Stimulated activated CD4-positive, alpha-beta T cell treated with anti-CD3 and anti-CD28 coated beads, Interleukin-1b, Interleukin-23, amount 100 ng/mL, for 1 hour (primary cell): ENCODE data around the gene COX5B.
"Not testable (repeated sequence)": the region's sequence is repeated elsewhere in the genome, so short reads cannot be mapped to it uniquely, and the experiment has no call there.

Source experiments
- DNase-seq, 2 donors: peaks; one replicate each; pipeline ENCODE4 v3.0.0-alpha.2; 2020; ENCODE audit warnings: low read depth in 2 of 2

COX5B gene

GRCh38 chr2:97654309-97654708 lies 8.4 kb downstream of the COX5B start:
- DNase-seq, result no peak

- no peak for DNase-seq
These were observed 8.9 kb downstream of the COX5B start for GRCh38 chr2:97654791-97655190.

- DNase-seq, result no peak
These were observed 10.4 kb downstream of the COX5B start for GRCh38 chr2:97656129-97656755.

- no peak for DNase-seq
These were observed 11.2 kb downstream of the COX5B start for GRCh38 chr2:97656905-97657587.

GRCh38 chr2:97657986-97658690 lies 12.3 kb downstream of the COX5B start:
- DNase-seq, result no peak

- no peak for DNase-seq
These were observed 12.9 kb downstream of the COX5B start for GRCh38 chr2:97658691-97659157.

GRCh38 chr2:97659256-97660043 lies 13.6 kb downstream of the COX5B start:
- DNase-seq, result no peak

- no peak for DNase-seq
These were observed 14.3 kb downstream of the COX5B start for GRCh38 chr2:97660044-97660774.

DNA sequence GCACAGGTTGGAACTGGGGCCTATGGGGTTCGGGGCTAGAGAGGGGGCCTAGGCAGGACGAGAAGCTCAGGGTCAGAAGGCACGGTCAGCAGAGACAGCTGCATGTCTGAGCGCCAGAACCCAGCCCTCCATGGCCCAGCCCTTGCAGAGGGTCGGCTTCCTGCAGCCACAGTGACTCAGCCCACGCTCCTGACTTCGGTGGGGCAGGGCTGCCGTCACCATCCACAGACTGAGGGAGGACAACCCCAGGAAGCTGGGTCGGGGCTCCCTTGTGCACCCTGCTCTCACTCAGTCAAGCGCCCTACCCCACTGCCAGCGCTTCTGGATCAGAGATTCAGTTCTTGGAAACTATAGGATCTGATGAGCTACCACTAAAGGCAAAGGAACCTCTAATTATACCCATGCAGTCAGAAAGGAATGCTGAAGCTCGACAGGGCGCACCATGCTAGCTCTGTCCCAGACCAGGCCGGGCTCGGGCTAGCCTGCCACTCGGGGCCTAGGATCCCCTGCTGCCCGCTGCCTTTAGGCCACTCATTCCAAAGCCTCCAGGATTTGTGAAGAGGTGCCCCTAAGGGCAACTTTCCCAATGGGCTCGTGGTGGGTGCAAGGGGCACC lies 15.0 kb downstream of the COX5B start:
- DNase-seq, result no peak

GRCh38 chr2:97661927-97662326 lies 16.1 kb downstream of the COX5B start:
- no peak for DNase-seq

- no peak for DNase-seq
These were observed 16.6 kb downstream of the COX5B start for GRCh38 chr2:97662386-97662894.

DNA sequence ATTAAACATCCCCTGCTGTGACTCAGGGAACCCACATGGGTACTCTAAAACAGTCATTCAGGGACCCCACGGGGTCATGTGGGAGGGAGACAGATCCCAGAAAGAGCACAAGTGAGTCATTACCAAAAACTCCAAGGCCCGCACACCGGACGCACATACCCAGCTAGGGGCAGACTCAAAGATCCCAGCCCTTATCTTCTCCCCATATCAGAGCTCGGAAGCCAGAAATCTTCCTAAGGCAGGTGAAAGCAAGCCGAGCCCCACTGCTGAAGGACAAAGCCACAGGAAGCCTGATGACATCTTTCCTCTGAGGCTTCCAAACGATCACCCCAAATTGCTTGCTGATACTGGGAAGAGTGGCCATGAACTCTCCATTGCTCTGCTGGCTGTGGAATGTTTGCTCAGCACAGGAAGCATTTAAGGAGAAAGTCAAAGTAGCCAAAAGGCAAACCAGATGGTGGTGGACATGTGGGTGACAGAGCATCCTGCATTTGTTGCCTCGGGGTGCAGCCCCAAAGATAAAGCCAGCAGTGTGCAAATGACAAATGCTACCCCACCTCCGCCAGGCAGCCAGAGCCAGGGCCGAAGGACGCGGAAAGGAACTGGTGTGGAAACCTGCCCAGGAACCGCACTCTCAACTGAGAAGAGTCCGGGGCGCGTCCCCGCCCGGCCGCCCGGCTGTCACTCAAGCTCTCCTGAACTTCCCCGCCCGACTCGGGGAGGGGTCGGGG lies 17.2 kb downstream of the COX5B start:
- DNase-seq, result peak; percentile 35 to 60

GRCh38 chr2:97663626-97663961 lies 17.7 kb downstream of the COX5B start:
- no peak for DNase-seq

GRCh38 chr2:97663962-97664635 lies 18.2 kb downstream of the COX5B start, which contains the start of gene ACTR1B:
Gene ACTR1B, minus strand, starts transcription at chr2:97664044. Its CDS starts 154 bp downstream, at chr2:97663890.
- DNase-seq, result peak; percentile 92 to 95

GRCh38 chr2:97664636-97664970 lies 18.7 kb downstream of the COX5B start:
- no peak for DNase-seq

- no peak for DNase-seq
These were observed 23.6 kb downstream of the COX5B start, which contains the start of gene C2orf92 for GRCh38 chr2:97669448-97669847. Gene C2orf92, plus strand, starts transcription at chr2:97669713. Its CDS starts 76 bp downstream, at chr2:97669789.

DNA sequence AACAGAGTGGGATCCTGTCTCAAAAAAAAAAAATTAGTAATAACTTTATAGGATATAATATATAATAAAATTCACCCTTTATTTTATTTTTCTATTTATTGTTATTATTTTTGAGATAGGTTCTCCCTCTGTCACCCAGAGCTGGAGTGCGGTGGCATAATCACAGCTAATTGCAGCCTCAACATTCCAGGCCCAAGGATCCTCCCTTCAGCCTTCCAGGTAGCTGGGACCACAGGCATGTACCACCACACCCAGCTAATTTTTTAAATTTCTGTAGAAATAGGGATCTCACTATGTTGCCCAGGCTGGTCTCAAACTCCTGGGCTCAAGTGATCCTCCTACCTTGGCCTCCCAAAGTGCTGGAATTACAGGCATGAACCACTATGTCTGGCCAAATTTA lies 24.6 kb downstream of the COX5B start:
- DNase-seq, result no peak

- DNase-seq, result no peak
These were observed 25.7 kb downstream of the COX5B start for GRCh38 chr2:97671526-97671925.

- DNase-seq, result not testable (repeated sequence)
These were observed 26.8 kb downstream of the COX5B start for GRCh38 chr2:97672606-97673140.
